NCI-H2171 treated with DMSO at 0.1 percent for 48 hours (cell line): ENCODE measurements around the gene SMYD2.

Experiments
- DNase-seq: peaks from one replicate; lab custom pipeline; 2025; lab: John Stamatoyannopoulos, UW

SMYD2 gene

DNA sequence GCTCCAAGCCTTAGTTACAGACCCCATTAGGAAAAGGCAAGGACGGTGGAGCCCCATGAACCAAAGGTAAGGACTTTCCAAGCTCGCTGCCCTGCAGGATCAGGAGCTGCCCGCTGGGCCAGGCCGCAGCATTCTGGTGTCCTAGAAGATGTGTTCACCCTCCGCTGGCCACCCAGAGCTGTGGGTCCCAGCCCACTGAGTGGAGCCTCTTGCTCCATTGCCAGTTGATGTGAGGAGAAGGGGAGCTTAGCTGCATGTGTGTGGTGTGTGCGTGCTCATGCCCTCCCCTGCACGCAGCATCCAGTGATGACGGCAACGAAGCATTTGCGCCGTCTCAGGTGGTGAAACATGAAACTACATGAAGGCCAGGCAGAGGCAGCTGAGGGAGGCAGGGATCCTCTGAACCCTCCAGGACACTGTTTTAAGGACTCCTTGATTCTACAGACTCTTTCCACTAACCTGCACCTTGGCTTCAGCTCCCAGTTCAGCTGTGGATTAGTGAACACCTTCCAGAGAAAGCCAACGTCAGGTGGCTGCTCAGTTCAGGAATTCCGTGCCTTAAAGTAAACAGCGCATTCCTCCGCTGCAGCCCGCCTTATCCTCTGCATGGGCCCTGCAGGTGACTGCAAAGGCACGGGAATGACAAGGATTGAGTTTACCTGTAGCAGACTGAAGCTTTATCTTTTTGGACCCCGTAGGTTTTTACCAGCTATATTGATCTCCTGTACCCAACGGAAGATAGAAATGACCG, 48.7 kb downstream of the SMYD2 start:
- DNase-seq: no peak

DNA sequence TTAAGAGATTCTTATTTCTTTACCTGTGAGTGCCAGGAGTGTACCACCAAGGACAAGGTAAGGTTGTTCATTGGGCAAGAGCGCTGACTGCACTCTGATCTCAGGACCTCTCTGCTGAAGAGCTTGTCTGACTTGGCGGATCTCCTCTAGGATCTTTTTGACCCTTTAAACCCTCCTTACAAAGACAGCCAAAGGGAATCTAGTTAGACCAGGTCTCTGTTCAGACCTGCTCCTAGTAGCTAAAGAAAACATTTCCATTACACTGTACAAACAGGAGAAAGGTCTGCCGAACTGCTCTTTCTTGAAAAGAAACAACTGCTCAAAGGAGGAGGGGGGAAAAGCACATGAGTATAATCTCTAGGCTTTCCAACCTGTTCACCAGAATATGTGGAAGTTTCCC, 49.3 kb downstream of the SMYD2 start:
- no peak for DNase-seq

DNA sequence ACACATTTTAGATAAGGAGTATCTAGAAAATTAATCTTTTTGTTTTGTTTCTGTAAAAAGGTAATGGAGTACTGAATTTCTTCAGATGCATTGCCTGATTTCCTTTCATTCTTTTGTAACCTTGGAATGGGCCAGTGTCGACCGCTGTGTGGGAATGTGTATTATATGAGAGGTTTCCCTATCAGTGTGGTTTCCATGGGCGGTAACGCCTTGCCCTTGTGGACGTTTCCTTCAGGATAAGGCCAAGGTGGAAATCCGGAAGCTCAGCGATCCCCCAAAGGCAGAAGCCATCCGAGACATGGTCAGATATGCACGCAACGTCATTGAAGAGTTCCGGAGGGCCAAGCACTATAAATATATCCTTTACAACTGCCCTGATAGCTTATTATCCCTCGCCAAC, 49.8 kb downstream of the SMYD2 start:
- no peak for DNase-seq

DNA sequence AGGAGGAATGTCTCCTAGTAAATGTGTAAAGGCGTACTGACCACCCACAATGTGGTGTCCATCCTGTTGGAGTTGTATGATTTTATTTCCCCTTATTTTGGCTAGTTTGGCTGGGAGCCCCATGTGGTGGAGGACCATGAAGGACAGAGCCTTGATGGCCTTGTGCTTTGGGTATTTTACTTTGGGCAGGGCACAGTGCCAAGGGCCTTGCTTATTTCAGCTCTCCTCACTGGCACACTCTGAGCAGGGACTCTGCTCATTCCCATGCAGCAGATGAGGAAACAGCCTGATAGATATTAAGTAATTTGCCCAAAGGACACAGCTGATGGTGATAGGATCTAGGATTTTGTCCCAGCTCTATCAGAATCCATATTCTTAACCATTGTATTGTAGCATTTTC, 50.2 kb downstream of the SMYD2 start:
- DNase-seq: no peak

DNA sequence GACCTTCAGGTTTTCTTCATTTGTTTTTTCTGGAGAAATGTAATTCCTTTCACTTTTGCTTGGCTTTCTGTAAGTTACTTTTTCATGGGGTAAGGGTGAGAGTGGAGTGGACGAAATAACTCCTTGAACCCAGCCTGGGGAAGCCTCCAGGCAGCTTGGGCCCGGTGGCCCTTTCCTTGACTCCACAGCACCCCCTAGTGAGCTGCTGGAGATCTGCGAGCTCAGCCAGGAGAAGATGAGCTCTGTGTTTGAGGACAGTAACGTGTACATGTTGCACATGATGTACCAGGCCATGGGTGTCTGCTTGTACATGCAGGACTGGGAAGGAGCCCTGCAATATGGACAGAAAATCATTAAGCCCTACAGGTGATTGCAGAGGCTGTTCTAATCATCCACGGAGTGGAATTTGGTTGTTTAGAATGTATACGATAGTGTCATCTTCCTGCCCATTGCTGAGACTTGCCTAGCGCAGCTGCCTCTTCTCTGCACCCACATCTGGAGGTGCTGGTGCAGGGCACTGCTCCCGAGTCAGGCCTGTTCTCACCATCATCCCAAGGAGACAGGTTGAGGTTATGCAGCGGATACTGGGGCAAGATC, 51.0 kb downstream of the SMYD2 start:
- peak; percentile 21 for DNase-seq

DNA sequence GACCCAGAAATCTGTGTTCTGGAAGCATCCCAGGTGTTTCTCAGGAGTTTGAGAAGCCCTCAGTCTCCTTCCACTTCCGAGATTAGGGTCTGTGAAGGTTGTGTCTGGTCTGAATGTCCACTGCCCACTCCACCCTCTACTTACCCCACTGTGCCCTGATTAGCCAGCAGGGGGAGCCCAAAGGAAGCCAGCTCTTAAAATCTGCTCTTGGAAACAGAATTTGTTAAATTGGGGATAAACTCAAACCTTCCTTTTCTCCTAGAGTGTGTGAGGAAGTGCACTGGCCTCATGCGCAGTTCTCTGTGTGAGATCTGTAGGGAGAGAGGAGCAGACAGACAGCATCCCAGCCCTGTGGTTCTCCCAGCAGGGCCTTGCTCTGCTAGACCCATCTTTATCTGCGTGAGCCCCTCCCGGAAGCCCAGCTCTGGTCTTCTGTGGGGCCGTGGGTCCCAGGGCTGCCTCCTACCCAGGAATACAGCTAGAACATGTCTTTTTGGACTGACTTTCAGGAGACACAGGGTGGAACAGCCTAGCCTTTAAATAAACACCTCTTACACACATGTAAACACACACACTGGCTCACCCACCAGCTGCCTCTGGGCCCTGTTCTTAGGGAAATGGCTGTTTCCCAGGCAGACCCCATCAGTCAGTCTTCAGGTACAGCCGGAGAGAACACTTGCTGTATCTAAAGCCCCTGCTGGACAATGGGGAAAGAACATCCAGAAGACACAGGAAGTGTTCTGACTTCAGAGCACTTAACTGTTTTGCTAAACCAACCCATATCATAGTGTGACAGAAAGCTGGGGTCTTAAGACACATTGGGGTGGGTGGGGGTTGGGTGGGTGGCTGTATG, 52.2 kb downstream of the SMYD2 start:
- DNase-seq: peak; percentile 31

DNA sequence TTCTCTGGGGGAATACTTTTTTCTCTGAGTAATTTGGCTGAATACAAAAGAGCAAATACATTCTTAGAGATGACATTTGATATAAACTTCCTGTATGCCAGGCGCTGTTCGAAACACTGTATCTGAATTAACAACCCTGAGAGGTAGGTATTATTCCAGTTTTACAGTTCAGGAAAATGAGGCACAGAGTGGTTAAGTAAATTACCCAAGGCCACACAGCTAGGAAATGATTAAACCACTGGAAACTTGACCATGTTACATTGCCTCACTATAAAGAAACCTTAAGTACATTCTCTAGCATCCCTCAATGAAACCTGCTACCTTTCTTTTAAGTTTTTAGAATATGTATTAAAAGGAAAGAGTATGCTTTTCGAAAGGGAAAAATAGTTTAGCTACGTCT, 54.6 kb downstream of the SMYD2 start:
- DNase-seq: no peak

DNA sequence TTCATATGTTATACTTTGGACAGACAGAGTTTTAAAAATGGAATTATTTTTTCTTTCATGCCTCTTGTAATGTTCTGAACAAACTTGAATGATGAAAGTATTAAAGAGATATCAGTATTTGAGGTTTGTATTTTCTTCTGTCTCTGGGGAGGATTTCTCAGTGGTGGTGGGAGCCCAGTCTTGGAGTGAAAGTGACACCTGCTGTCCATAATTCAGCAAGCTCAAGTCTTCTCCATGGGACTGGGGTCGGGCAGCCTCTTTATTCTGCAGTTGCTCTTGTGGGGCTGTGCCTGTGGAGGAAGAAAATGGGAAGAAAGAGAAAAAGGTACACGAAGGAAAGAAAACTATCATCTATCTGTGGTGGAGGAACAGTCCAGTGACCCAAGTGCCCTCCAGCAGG, 56.1 kb downstream of the SMYD2 start:
- DNase-seq: no peak

DNA sequence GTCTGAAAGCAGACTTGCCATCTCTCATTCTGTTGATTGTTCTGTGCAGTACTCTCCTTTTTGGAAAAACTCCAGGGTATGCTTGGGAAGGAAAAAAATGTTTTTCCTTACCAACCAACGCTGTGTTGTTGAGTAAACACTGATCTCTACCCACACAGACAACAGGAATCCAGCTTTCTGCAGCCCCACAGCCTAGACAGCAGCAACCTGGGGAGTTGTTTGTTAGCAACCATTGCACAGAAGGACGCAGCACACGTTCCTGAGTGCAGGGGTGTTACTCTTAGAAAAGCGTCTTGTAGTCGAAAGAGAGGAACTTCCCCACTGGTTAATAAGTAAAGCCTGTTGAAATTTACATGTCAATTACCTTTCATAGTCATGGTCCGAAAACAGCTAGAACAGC, 56.6 kb downstream of the SMYD2 start:
- DNase-seq: no peak

DNA sequence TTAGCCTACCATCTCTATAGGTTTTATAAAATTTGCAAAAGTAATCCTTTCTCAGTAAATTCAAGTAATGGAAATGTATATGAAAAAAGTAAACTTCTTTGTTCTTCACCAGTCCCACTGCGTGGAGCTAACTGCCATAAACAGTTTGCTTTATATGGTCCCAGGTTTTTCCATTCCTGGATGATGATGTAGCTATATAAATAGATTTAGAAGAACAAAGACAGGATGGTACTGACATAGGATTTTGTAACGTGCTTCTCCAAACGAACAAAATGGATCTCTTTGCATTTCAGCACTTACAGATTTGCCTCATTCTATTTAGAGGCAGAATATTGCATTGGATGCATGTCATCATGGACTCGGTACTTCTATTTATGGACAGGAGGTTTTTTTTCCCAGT, 57.3 kb downstream of the SMYD2 start:
- DNase-seq: no peak

DNA sequence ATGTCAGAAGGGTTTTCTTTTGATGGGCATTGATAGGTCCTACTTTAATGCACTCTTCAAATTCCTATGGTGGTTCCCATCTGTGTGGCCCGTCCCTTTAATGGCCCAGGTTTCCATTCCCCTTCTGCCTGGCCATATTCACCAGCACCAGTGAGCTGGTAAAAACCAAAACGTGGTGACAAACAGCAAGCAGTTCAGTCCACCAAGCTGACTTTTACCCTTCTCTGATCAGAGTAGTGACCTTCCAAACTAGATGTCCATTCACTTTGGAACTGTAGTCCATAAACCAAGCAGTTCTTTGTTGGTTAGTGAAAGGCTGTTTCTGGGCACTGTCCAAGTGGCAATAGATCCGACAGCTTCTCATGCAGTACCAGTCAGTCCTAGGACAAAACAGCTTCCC, 60.5 kb downstream of the SMYD2 start:
- DNase-seq: no peak

DNA sequence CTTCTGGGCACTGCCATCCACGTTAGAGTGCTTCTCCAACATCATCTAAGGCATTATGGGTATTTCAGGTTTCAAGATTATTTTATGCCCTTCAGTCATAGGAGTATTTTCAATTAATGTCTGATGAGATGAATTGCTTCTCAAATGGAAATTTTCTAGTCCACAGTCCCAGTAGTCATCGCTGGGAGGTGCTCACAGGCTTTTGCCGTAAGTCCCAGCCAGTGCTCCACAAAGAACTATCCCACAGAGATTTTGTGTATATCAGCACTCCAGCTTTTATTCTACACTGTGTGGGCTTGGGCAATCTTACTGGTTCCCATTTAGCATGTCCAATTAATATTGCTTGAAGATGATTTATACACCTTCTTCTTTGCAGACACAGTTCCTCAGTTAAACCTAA, 61.0 kb downstream of the SMYD2 start:
- no peak for DNase-seq

DNA sequence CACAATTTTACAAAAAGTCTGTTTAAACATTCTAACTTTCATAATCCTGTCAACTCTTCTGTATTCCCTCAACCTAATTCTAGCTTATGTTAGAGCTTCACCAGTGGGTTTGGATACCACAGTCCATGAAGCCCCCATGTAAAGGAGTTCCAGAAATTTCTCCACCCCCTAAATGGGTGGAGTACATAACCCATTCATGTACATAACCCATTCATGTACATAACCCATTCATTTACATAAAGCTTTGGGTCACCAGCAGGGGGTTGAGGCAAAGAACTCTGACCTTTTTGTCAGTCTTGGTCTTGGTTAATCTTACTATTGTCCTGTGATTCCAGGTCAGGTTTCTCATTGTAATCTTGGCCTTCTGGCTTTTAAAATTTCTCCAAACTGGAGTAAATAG, 61.6 kb downstream of the SMYD2 start:
- DNase-seq: no peak

DNA sequence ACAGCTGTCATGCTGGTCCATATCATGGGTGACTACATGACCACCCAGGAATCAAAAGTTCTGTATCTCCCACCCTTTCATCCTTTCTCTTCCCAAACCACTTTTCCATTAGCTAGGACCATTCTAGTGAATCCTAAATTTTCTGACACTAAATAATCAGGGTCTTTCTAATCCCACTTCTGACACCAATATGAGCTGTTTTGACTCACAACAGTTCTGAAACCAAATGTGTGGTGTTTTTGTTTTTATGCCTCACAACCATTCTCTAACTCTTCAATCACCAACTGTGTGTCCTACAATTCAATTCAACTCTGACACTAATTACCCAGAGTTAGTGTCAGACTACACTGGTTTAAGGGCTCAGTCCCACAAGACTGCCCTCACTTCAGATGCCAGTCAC, 63.9 kb downstream of the SMYD2 start:
- no peak for DNase-seq

DNA sequence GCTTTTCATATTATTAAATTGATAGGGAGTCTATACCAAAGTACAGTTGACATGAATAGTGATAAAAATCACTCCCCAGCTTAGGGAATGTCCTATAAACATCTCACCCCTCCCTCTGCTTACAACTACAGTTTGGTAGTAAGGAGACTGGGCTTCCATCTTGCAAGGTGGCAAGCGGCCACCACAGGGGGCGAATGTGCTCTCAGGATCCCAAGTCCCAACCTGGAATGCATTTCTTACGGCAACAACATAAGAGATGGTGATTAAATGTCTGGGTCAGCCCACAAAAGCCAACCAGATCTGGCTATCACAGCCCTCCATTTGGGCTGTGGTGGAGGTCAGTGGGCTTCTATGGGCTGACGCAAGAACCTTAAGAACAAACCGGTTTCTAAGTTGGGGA, 68.0 kb downstream of the SMYD2 start:
- no peak for DNase-seq

DNA sequence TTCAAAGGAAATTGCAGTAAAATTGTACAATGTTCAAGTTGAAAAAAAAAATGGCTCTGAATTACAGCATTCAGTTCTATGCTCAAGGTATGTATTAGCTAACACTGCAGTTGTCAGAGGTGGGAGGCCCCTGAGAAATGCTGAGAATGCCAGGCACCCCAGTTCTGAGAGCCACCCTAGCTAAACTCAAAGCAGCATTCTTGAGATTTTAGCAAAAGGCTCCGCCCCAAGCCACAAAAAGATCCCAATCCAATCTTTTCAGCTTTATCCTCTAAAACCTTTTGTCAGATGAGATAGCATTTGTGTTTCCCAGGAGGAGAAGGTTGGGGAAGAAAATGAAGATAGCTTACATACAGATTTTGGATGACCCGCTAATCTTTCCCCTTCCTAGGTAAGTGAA, 68.8 kb downstream of the SMYD2 start:
- DNase-seq: no peak

DNA sequence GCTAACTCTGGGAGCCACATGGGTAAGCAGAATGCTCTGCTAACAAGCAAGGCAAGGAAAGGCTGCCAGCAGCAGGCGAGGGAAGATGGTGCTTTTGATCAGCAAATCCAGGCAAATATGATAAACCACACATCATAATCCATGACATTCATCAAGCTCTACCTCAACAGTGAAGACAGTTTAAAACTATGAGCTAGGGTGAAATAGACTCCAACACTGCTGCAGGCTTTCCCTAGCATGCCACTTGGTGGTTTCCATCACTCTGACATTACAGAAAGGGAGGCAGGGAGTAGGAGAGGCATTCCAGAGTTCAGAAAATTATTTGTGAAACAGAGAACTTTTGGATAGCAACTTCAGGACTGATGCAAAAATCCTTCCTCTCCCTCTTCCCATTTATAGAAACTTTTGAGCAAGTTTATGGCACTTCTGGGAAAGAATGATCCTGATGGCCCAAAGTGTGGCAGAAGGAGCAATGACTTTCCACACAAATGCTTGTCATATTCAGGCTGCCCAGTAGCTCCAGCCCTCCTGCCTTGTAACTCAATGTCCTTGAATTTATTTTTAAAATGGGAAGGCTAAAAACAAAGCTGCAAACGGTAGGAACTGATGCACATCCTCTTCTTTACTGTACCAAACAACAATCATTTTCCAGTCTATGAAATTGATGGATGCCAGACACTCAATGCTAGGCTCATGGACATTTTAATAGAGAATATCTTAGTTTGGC, 70.8 kb downstream of the SMYD2 start:
- no peak for DNase-seq

DNA sequence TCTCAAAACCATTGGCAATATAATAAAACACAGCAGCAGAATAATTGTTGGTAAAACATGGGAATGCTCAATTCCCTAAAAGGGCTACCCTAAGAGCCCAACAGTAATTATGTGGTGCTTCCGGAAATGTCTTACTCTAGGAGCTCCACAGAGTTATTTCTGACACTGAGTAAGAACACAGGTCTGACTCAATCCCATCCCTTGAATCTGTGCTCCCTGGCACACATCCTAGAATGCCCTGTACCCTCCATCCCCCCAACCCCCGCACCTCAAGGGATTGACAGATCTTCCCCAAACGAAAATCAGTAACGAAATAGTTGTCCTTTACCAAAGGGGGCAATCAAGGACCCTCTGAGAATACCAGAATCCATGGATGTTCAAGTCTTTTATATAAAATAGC, 71.9 kb downstream of the SMYD2 start:
- DNase-seq: no peak

DNA sequence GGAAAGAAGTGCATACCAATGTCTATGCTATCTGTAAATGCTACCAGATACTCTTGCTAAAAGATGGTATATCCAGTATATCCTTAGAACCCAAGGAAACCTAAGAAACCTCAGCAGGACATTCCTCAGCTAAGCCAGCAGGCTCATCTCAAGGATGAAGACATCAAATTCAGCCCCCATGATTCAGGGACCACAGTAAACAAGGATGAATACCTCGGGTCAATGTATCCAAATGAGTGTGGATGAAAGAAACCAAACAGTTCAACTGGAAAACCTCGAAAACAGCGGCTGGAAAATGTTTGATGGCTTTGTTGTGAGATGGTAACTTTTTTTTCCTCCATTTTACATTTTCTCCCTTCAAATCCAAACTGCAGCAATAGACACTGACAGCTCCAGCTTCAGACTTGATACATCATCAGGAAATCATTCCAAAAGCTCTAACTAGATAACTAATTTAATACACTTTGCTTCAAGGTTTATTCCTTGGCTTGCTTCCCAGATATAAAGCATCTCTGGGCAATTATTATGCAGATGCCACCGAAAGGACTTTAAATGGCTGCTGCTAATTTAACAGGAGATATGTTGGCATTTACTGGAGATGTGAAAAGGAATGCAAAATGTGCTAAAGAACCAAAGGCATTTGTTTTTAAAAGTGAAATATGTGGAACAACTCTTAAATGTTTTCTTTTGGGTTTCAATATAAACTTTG, 73.6 kb downstream of the SMYD2 start:
- DNase-seq: no peak

DNA sequence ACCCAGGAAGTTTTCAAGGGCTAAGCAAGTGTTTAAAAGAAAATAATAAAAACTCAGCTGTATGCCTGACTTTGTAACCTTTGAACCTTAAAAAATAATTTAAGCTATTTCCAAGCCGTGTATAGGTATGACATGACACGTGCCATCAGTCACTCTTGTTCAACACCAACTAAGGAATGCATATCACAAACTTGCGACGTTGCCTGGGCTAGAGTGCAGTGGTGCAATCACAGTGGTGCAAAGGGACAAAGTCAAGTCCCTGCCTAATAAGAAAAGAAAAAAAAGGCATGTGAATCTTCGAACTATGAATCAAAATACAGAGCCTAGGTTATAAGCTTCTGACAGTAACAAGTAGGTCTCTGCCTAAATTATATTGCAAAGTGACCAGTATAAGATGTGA, 79.2 kb downstream of the SMYD2 start:
- DNase-seq: no peak

DNA sequence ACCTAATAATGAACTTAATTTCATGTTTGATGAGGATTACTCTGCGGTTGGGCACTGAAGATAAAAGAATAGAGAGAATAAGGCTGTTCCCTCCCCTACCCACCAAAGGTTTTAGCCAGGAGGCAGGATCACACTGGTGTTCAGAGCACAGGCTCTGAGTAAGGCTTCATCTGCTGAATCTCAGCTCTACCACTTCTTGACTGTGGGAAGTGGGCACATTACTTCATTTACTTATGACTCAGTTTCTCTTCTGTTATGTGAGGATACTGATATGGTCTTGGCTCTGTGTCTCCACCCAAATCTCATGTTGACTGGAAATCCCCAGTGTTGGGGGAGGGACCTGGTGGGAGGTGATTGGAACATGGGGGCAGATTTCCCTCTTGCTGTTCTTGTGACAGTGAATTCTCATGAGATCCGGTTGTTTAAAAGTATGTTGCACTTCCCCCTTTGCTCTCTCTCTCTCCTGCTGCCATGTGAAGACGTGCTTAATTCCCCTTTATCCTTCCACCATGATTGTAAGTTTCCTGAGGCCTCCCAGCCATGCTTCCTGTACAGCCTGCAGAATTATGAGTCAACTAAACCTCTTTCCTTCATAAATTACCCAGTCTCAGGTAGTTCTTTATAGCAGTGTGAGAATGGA, 79.7 kb downstream of the SMYD2 start:
- DNase-seq: no peak
